ENCODE results near the gene ATP13A4.

DNA sequence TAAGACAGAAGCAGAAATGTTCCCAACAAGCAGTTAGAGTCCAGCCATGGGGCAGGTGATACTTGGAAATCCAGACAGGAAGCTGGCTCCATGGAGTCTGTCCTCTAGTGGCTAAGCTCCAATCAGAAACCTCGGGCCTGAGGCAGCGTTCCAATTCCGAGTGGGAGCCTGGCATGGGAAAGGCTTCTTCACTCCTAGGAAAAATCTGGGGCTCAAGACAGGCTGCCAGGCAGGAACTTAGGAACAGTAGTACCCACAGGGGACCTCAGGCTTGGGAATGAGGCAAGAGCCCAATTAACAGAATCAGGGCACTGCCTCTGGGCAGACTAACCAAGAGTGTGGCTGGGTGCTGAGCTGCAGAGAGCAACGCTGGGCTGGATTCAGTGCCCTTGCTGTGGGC lies 6.2 kb upstream of the ATP13A4 start:
- no peak for TF ChIP-seq POLR2AphosphoS5 (IDR thresholded peaks at IDR 0.05)
- TF ChIP-seq CTCF (IDR thresholded peaks at IDR 0.05) = no peak
